Loucy (cell line): ENCODE results near the gene ENKD1.
A peak's percentile ranks its signal among the peaks of the same experiment; 100 is the strongest.

Experiments used
- H2AFZ ChIP-seq: fragments of 200-600 bp; sonication (generic); 2 replicates; pipeline ENCODE4 v1.6.0; 2016; ENCODE audit warnings: antibody characterized with exemption, mild to moderate bottlenecking, low read length, moderate library complexity
- H3F3A ChIP-seq: fragments of 200-600 bp; 2 replicates; pipeline ENCODE4 v1.6.0; 2016; ENCODE audit warnings: antibody characterized with exemption, low read depth, mild to moderate bottlenecking
- H3K27me3 ChIP-seq: fragments of 200-600 bp; sonication (generic); 2 replicates; pipeline ENCODE4 v1.6.1; 2014; ENCODE audit warnings: low read length, mild to moderate bottlenecking; ENCODE audit not compliant: insufficient read depth, poor library complexity, severe bottlenecking
- H3K36me3 ChIP-seq: fragments of 200-600 bp; sonication (generic); 2 replicates; pipeline ENCODE4 v1.6.1; 2016; ENCODE audit warnings: low read length; ENCODE audit not compliant: insufficient read depth
- H3K4me1 ChIP-seq: fragments of 200-600 bp; sonication (generic); 2 replicates; pipeline ENCODE4 v1.5.1; 2014; ENCODE audit warnings: low read length, mild to moderate bottlenecking; ENCODE audit not compliant: insufficient read depth, poor library complexity, severe bottlenecking
- H3K4me2 ChIP-seq: fragments of 200-600 bp; sonication (generic); 2 replicates; pipeline ENCODE4 v1.6.0; 2014; ENCODE audit warnings: antibody characterized with exemption, low read length, low read depth, mild to moderate bottlenecking; ENCODE audit not compliant: poor library complexity, severe bottlenecking
- H3K4me3 ChIP-seq: fragments of 200-600 bp; sonication (generic); 2 replicates; pipeline ENCODE4 v1.5.1; 2014; ENCODE audit warnings: low read length, mild to moderate bottlenecking, mixed read lengths; ENCODE audit not compliant: poor library complexity, severe bottlenecking
- H3K79me2 ChIP-seq: fragments of 200-600 bp; sonication (generic); 2 replicates; pipeline ENCODE4 v1.6.1; 2014; ENCODE audit warnings: low read length; ENCODE audit not compliant: insufficient read depth
- H3K9ac ChIP-seq: fragments of 200-600 bp; sonication (generic); 2 replicates; pipeline ENCODE4 v1.6.0; 2014; ENCODE audit warnings: mild to moderate bottlenecking, low read depth, low read length, moderate library complexity; ENCODE audit not compliant: poor library complexity, severe bottlenecking
- H3K9me2 ChIP-seq: fragments of 200-600 bp; sonication (generic); replicated peaks from 2 replicates; pipeline ENCODE4 v1.6.1; 2016; ENCODE audit warnings: low read depth, low read length, mixed read lengths
- H3K9me3 ChIP-seq: fragments of 200-600 bp; sonication (generic); 2 replicates; pipeline ENCODE4 v1.6.1; 2014; ENCODE audit warnings: mild to moderate bottlenecking, antibody characterized with exemption, low read length, low read depth; ENCODE audit not compliant: insufficient read depth
- H4K20me1 ChIP-seq: fragments of 200-600 bp; sonication (generic); 2 replicates; pipeline ENCODE4 v1.6.0; 2014; ENCODE audit warnings: antibody characterized with exemption, low read length, mild to moderate bottlenecking; ENCODE audit not compliant: insufficient read depth, poor library complexity, severe bottlenecking
- EZH2phosphoT487 ChIP-seq: fragments of 200-600 bp; IDR thresholded peaks from 2 replicates; pipeline ENCODE4 v1.6.1; 2018; ENCODE audit warnings: antibody characterized with exemption, mild to moderate bottlenecking, moderate library complexity, borderline replicate concordance
- TF ChIP-seq, protein P1 (sequence below): fragments of 200-600 bp; sonication (generic); conservative IDR thresholded peaks from 2 replicates; pipeline ENCODE4 v1.5.1; 2014; ENCODE audit warnings: mild to moderate bottlenecking, antibody characterized with exemption, low read length

ENKD1 gene

GRCh38 chr16:67647681-67648080, 18.9 kb downstream of the ENKD1 start:
- no peaks in the 10 kb centered on the region for H3K9me3 ChIP-seq
- H3K4me1 ChIP-seq = peaks cover 24% of the 10 kb centered on the region
- H4K20me1 ChIP-seq = peaks cover 23% of the 10 kb centered on the region
- H2AFZ ChIP-seq = no peak overlapping the region
- TF ChIP-seq, protein P1, sequence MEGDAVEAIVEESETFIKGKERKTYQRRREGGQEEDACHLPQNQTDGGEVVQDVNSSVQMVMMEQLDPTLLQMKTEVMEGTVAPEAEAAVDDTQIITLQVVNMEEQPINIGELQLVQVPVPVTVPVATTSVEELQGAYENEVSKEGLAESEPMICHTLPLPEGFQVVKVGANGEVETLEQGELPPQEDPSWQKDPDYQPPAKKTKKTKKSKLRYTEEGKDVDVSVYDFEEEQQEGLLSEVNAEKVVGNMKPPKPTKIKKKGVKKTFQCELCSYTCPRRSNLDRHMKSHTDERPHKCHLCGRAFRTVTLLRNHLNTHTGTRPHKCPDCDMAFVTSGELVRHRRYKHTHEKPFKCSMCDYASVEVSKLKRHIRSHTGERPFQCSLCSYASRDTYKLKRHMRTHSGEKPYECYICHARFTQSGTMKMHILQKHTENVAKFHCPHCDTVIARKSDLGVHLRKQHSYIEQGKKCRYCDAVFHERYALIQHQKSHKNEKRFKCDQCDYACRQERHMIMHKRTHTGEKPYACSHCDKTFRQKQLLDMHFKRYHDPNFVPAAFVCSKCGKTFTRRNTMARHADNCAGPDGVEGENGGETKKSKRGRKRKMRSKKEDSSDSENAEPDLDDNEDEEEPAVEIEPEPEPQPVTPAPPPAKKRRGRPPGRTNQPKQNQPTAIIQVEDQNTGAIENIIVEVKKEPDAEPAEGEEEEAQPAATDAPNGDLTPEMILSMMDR = no peak
- TF ChIP-seq EZH2phosphoT487 = no peak
- H3K9ac ChIP-seq = no peak overlapping the region
- no peaks in the 10 kb centered on the region for H3F3A ChIP-seq
- no peaks in the 10 kb centered on the region for H3K27me3 ChIP-seq
- H3K4me3 ChIP-seq = no peak overlapping the region
- peaks cover 64% of the 10 kb centered on the region for H3K79me2 ChIP-seq
- H3K9me2 ChIP-seq = no peaks in the 10 kb centered on the region
- H3K36me3 ChIP-seq = peaks cover 38% of the 10 kb centered on the region; the same call in 1 of the 2 replicates
- H3K4me2 ChIP-seq = no peak overlapping the region

- peak overlapping the region; percentile 98 for H3K4me3 ChIP-seq
- no peaks in the 10 kb centered on the region for H3K9me2 ChIP-seq
- peaks cover 24% of the 10 kb centered on the region for H3K4me1 ChIP-seq
- no peaks in the 10 kb centered on the region for H3K27me3 ChIP-seq
- no peaks in the 10 kb centered on the region for H3K9me3 ChIP-seq
- peaks cover 62% of the 10 kb centered on the region for H3K79me2 ChIP-seq
- no peak overlapping the region for H2AFZ ChIP-seq
- TF ChIP-seq, protein P1 = no peak
- TF ChIP-seq EZH2phosphoT487 = no peak
- peaks cover 35% of the 10 kb centered on the region; the same call in 1 of the 2 replicates for H3K36me3 ChIP-seq
- no peaks in the 10 kb centered on the region for H3F3A ChIP-seq
- peak overlapping the region; percentile 82 for H3K4me2 ChIP-seq
- peak overlapping the region; percentile 98 for H3K9ac ChIP-seq
- H4K20me1 ChIP-seq = peaks cover 23% of the 10 kb centered on the region
Observed at GRCh38 chr16:67647111-67647651, 19.4 kb downstream of the ENKD1 start.

DNA sequence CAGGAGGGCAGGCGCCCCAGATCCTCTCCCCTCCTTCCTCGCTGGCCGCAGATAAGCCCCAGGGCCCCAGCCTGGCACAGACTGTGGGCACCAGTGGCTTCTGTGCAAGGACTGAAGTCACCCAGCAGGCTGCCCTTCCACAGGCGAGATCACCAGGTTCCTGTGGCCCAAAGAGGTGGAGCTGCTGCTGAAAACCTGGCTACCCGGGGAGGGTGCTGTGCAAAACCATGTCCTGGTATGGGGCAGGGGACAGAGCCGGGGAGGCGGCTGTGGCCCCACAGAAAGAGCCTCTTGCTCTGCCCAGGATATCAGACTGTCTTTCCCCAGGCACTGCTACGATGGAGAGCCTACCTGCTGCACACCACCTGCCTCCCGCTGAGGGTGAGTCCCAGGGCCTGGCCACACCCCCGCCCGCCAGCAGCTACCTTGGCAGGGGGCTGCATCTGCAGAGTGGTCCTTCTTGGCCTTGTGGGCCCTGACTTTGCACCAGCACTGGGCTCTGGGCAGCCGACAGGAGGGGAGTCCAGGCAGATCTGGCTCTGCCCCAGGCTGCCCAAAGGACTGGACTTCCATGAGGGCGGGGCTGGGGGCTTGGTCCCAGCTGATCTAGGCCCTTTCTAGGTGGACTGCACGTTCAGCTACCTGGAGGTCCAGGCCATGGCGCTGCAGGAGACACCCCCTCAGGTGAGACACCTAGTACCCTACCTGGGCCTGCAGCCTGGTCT, 21.0 kb downstream of the ENKD1 start:
- peak overlapping the region; percentile 98 for H3K9ac ChIP-seq
- peak overlapping the region; percentile 82 for H3K4me2 ChIP-seq
- peak overlapping the region; percentile 83 for H2AFZ ChIP-seq
- no peaks in the 10 kb centered on the region for H3K9me2 ChIP-seq
- H3K36me3 ChIP-seq = peaks cover 20% of the 10 kb centered on the region; the same call in 1 of the 2 replicates
- peaks cover 20% of the 10 kb centered on the region for H4K20me1 ChIP-seq
- TF ChIP-seq, protein P1 = no peak
- TF ChIP-seq EZH2phosphoT487 = no peak
- H3K79me2 ChIP-seq = peaks cover 53% of the 10 kb centered on the region
- peak overlapping the region; percentile 98 for H3K4me3 ChIP-seq
- H3F3A ChIP-seq = no peaks in the 10 kb centered on the region
- no peaks in the 10 kb centered on the region for H3K9me3 ChIP-seq
- peaks cover 24% of the 10 kb centered on the region for H3K4me1 ChIP-seq
- no peaks in the 10 kb centered on the region for H3K27me3 ChIP-seq
